PC-9 (cell line): ENCODE results near the gene CEP135. TPM values are rescaled to one million over a fixed set of nuclear protein-coding genes. Genes with fewer than 3 reads are reported as not detected.

Experiments used
- BruUV-seq: library from RNA; stranded (reverse); fragments of 400-500 nt; replicated peaks from 2 replicates; lab custom pipeline; 2021; lab: Mats Ljungman, UMichigan
- CTCF ChIA-PET: fragments of 300-600 bp; sonication (Branson Sonifier 250); formaldehyde crosslinking; loops from one replicate; lab custom pipeline; 2022; ENCODE audit warnings: antibody characterized with exemption; lab: Charles Lee
- POLR2A ChIA-PET: fragments of 300-600 bp; sonication (Branson Sonifier 250); formaldehyde crosslinking; loops from one replicate; lab custom pipeline; 2022; ENCODE audit warnings: antibody characterized with exemption; ENCODE audit not compliant: unreplicated experiment; lab: Charles Lee
- DNase-seq, 2 experiments: peaks; one replicate each; pipeline versions ENCODE4 v3.0.0 to v3.0.0-alpha.2; 2015 to 2022; ENCODE audit warnings: mixed read lengths in 1 of 2
- H2AFZ ChIP-seq: fragments of 200-600 bp; sonication (generic); 2 replicates; pipeline ENCODE4 v1.8.1; 2017; ENCODE audit warnings: antibody characterized with exemption
- H3F3A ChIP-seq: fragments of 200-600 bp; sonication (generic); 2 replicates; pipeline ENCODE4 v1.8.1; 2017; ENCODE audit warnings: antibody characterized with exemption, mild to moderate bottlenecking, low read depth; ENCODE audit not compliant: insufficient read depth
- H3K27ac ChIP-seq: fragments of 200-600 bp; sonication (generic); 2 replicates; pipeline ENCODE4 v1.6.1; 2016; ENCODE audit warnings: mixed run types
- H3K27me3 ChIP-seq: fragments of 200-600 bp; sonication (generic); 2 replicates; pipeline ENCODE4 v1.6.1; 2016; ENCODE audit warnings: low read depth, mixed run types; ENCODE audit not compliant: insufficient read depth
- H3K36me3 ChIP-seq: fragments of 200-600 bp; sonication (generic); 2 replicates; pipeline ENCODE4 v1.6.1; 2016; ENCODE audit warnings: low read depth, mixed run types
- H3K4me1 ChIP-seq: fragments of 200-600 bp; sonication (generic); replicated peaks from 2 replicates; pipeline ENCODE4 v1.6.1; 2016; ENCODE audit warnings: mixed run types; ENCODE audit not compliant: insufficient read depth
- H3K4me2 ChIP-seq: fragments of 200-600 bp; sonication (generic); 2 replicates; pipeline ENCODE4 v1.6.1; 2017; ENCODE audit warnings: mixed run types
- H3K4me3 ChIP-seq: fragments of 200-600 bp; sonication (generic); 2 replicates; pipeline ENCODE4 v1.6.1; 2016; ENCODE audit warnings: mixed run types
- H3K79me2 ChIP-seq: fragments of 200-600 bp; sonication (generic); 2 replicates; pipeline ENCODE4 v1.6.1; 2017; ENCODE audit warnings: low read depth, mixed run types
- H3K9me2 ChIP-seq: fragments of 200-600 bp; sonication (generic); 2 replicates; pipeline ENCODE4 v1.8.1; 2017; ENCODE audit warnings: mild to moderate bottlenecking; ENCODE audit not compliant: insufficient read depth
- H3K9me3 ChIP-seq: fragments of 200-600 bp; sonication (generic); 2 replicates; pipeline ENCODE4 v1.8.1; 2016; ENCODE audit warnings: low read depth; ENCODE audit not compliant: insufficient read depth
- H4K20me1 ChIP-seq: fragments of 200-600 bp; sonication (generic); 2 replicates; pipeline ENCODE4 v1.8.1; 2017; ENCODE audit not compliant: insufficient read depth
- CTCF ChIP-seq: fragments of 200-600 bp; sonication (generic); conservative IDR thresholded peaks from 2 replicates; pipeline ENCODE4 v1.6.1; 2017; ENCODE audit warnings: mixed run types, antibody characterized with exemption, mild to moderate bottlenecking, moderate library complexity
- EZH2 ChIP-seq: fragments of 200-600 bp; sonication (generic); IDR thresholded peaks from 2 replicates; pipeline ENCODE4 v1.8.0; 2017; ENCODE audit warnings: antibody characterized with exemption, low read depth
- intact Hi-C: fragments of 100-400 bp; cut with micrococcal nuclease; formaldehyde crosslinking; loops from one replicate; pipeline ENCODE4 v1.10.0; 2022; ENCODE audit not compliant: unreplicated experiment
- total RNA-seq: library from RNA; stranded (reverse); gene quantifications from 2 replicates; pipeline ENCODE4 v1.2.3, GENCODE V29; 2021

CEP135 gene
- total RNA-seq, 1 experiment from 2014 or later: 8.8 TPM

GRCh38 chr4:55947254-55947882 lies 1.4 kb upstream of the CEP135 start:
- Histone ChIP-seq H3K27me3 (no peaks in the 10 kb centered on the region), H4K20me1 (no peaks in the 10 kb centered on the region), H3K4me3 (peak overlapping the region; percentile 77; the same call in 1 of the 2 replicates), H3K36me3 (no peaks in the 10 kb centered on the region), H3K9me3 (no peaks in the 10 kb centered on the region), H3K4me2 (peak overlapping the region; percentile 90), H3K79me2 (peaks cover 20% of the 10 kb centered on the region), H3K9me2 (no peaks in the 10 kb centered on the region), H3F3A (peaks cover 17% of the 10 kb centered on the region), H2AFZ (peak overlapping the region; percentile 57; the same call in 1 of the 2 replicates), H3K4me1 (peaks cover 21% of the 10 kb centered on the region), H3K27ac (peak overlapping the region; percentile 94)
- ChIA-PET CTCF (no interaction called here), POLR2A (no interaction called here)
- TF ChIP-seq CTCF: no peak
- TF ChIP-seq EZH2: no peak
- no TSS peak for BruUV-seq
- intact Hi-C loops: no loop called here
- DNase-seq: no peak

GRCh38 chr4:55947912-55948725 lies 626 bp upstream of the CEP135 start:
- Histone ChIP-seq H2AFZ (peak overlapping the region; percentile 57; the same call in 1 of the 2 replicates), H3K36me3 (no peaks in the 10 kb centered on the region), H3K79me2 (peaks cover 20% of the 10 kb centered on the region), H3K4me1 (peaks cover 21% of the 10 kb centered on the region), H4K20me1 (no peaks in the 10 kb centered on the region), H3K27me3 (no peaks in the 10 kb centered on the region), H3K9me2 (no peaks in the 10 kb centered on the region), H3K4me2 (peak overlapping the region; percentile 90), H3K9me3 (no peaks in the 10 kb centered on the region), H3F3A (peaks cover 17% of the 10 kb centered on the region), H3K27ac (peak overlapping the region; percentile 94), H3K4me3 (peak overlapping the region; percentile 77; the same call in 1 of the 2 replicates)
- ChIA-PET CTCF (no interaction called here), POLR2A (interaction anchor here (0.6 kb wide), 1 partner anchor 342 kb away, joined by 4 read pairs; no protein-coding TSS in a partner anchor)
- intact Hi-C loops: loop anchor here (1.0 kb wide), 2 partner anchors 55 to 353 kb away; no protein-coding TSS in a partner anchor
- peak; percentile 18 to 79 for DNase-seq
- TSS peak; percentile 75 for BruUV-seq
- TF ChIP-seq CTCF (no peak), EZH2 (no peak)

GRCh38 chr4:55949482-55949802 lies 697 bp downstream of the CEP135 start:
- Histone ChIP-seq H3K27me3 (no peaks in the 10 kb centered on the region), H3F3A (peaks cover 17% of the 10 kb centered on the region), H2AFZ (peak overlapping the region; percentile 76), H3K9me2 (no peaks in the 10 kb centered on the region), H3K36me3 (no peaks in the 10 kb centered on the region), H3K9me3 (no peaks in the 10 kb centered on the region), H3K4me2 (peak overlapping the region; percentile 90), H3K27ac (peak overlapping the region; percentile 94), H3K4me3 (peak overlapping the region; percentile 77), H4K20me1 (no peaks in the 10 kb centered on the region), H3K79me2 (peaks cover 20% of the 10 kb centered on the region), H3K4me1 (peaks cover 21% of the 10 kb centered on the region)
- BruUV-seq: no TSS peak
- TF ChIP-seq CTCF (no peak), EZH2 (no peak)
- intact Hi-C loops: no loop called here
- POLR2A ChIA-PET: interaction anchor here (0.6 kb wide), 2 partner anchors 35 to 971 kb away, joined by 5 to 8 read pairs; no protein-coding TSS in a partner anchor
- no peak for DNase-seq
- CTCF ChIA-PET: interaction anchor here (0.6 to 0.7 kb wide), 2 partner anchors 80 to 221 kb away, joined by 5 to 6 read pairs; no protein-coding TSS in a partner anchor
